ENCODE results near the gene F9. TPM values are rescaled to one million over a fixed set of nuclear protein-coding genes. Genes with fewer than 3 reads are reported as not detected.

The F9 gene
- not detected in 2 replicates for total RNA-seq (2021; fragmentation: NEBNext Ultra II Directional; extraction: Animal tissue kit (Norgen Biotek cat#: 25700))
- not detected in 2 replicates for polyA plus RNA-seq (2011; rRNA removed)
- not detected for polyA plus RNA-seq (2011; cell fraction: cytosol; rRNA removed)
- polyA plus RNA-seq (2011; cell fraction: nucleus; rRNA removed): not detected
- polyA plus RNA-seq (2012, experiment 1 of 2): not detected in 4 replicates
- polyA plus RNA-seq (2012, experiment 2 of 2): not detected
- polyA plus RNA-seq (2013, experiment 1 of 2): not detected
- polyA plus RNA-seq (2013, experiment 2 of 2): not detected
- not detected in 2 replicates for polyA minus RNA-seq (2011; rRNA and poly(A)+ RNA removed)
- polyA minus RNA-seq (2011; cell fraction: cytosol; rRNA and poly(A)+ RNA removed): not detected
- polyA minus RNA-seq (2011; cell fraction: nucleus; rRNA and poly(A)+ RNA removed): not detected
- long read RNA-seq, experiment 1: 0 reads
- long read RNA-seq, experiment 2: 0 reads

GRCh38 chrX:139530550-139530949, at the start of gene F9:
F9 (plus strand) TSS chrX:139530739; CDS start chrX:139530765, 26 bp downstream.
- Histone ChIP-seq H2AK5ac (ENCODE audit: low read depth, low read length) (no peak within 1 kb of the TSS), H2BK20ac (ENCODE audit: low read length) (no peak within 1 kb of the TSS), H3K79me2 (ENCODE audit: control insufficient read depth in 1 of 2, insufficient read depth in 2 of 2, low read length in 2 of 2) (no peaks in the 10 kb centered on the region), H2BK15ac (ENCODE audit: low read length) (no peak within 1 kb of the TSS), H3K23me2 (ENCODE audit: low read depth, low read length) (no peaks in the 10 kb centered on the region), H4K5ac (ENCODE audit: insufficient read length, low read depth, low read length) (no peak within 1 kb of the TSS), H3K4me2 (ENCODE audit: insufficient read depth in 1 of 2, low read depth in 2 of 2, low read length in 2 of 2) (no peak within 1 kb of the TSS), H3K14ac (ENCODE audit: insufficient read length) (no peak within 1 kb of the TSS), H3K9me3 (ENCODE audit: insufficient read depth in 2 of 2, low read depth in 1 of 2, low read length in 1 of 2) (no peaks in the 10 kb centered on the region), H2BK5ac (ENCODE audit: low read depth, low read length) (no peak within 1 kb of the TSS), H4K8ac (ENCODE audit: extremely low read depth, insufficient read depth, low read length) (no peak within 1 kb of the TSS), H3K4me3 (ENCODE audit: extremely low read depth in 1 of 4, insufficient read depth in 2 of 4, low read depth in 3 of 4, low read length in 4 of 4) (no peak within 1 kb of the TSS), H2BK12ac (ENCODE audit: low read depth, low read length) (no peak within 1 kb of the TSS), H3K36me3 (ENCODE audit: control insufficient read depth in 2 of 4, insufficient read depth in 4 of 4, low read length in 3 of 4) (no peaks in the 10 kb centered on the region), H3K27ac (ENCODE audit: low read depth, low read length) (no peak within 1 kb of the TSS), H3K23ac (ENCODE audit: insufficient read length) (no peak within 1 kb of the TSS), H3K9ac (replicated peaks in 1 of 4; ENCODE audit: extremely low read depth in 1 of 4, low read depth in 3 of 4, low read length in 3 of 4) (no peak within 1 kb of the TSS), H3K18ac (ENCODE audit: extremely low read depth, low read length) (no peak within 1 kb of the TSS), H3K79me1 (ENCODE audit: low read depth, low read length) (no peaks in the 10 kb centered on the region), H4K91ac (replicated peaks; ENCODE audit: insufficient read length, low read length) (no peak within 1 kb of the TSS), H3K4me1 (replicated peaks in 1 of 4; ENCODE audit: control insufficient read depth in 3 of 4, insufficient read depth in 4 of 4, low read length in 3 of 4) (no peaks in the 10 kb centered on the region), H2BK120ac (replicated peaks; ENCODE audit: low read depth, low read length) (no peak within 1 kb of the TSS), H4K20me1 (replicated peaks in 1 of 2; ENCODE audit: control insufficient read depth in 1 of 2, insufficient read depth in 2 of 2, low read length in 2 of 2) (no peaks in the 10 kb centered on the region), H3K4ac (replicated peaks; ENCODE audit: insufficient read length, low read depth, low read length) (no peak within 1 kb of the TSS), H3K56ac (replicated peaks; ENCODE audit: insufficient read length, low read depth, low read length) (no peak within 1 kb of the TSS), H3K27me3 (replicated peaks in 1 of 4; ENCODE audit: control insufficient read depth in 3 of 4, extremely low read depth in 1 of 4, insufficient read depth in 3 of 4, low read length in 3 of 4) (no peaks in the 10 kb centered on the region), H2AFZ (ENCODE audit: low read length) (no peak within 1 kb of the TSS)
- ChIA-PET POLR2A (ENCODE audit: partially characterized antibody) (no interaction called here), CTCF (ENCODE audit: partially characterized antibody) (no interaction called here)
- FAIRE-seq (no peak), DNase-seq (ENCODE audit: low read depth in 1 of 2, low spot score in 2 of 2) (no peak)
- WGBS, 2 experiments (ENCODE audit: extremely low coverage in 1 of 2, insufficient coverage in 1 of 2, insufficient read length in 1 of 2, insufficient replicate concordance in 2 of 2, low coverage in 1 of 2, low lambda C conversion rate in 2 of 2, missing lambda C conversion rate in 1 of 2): 87% methylated on average over 4 of the region's 4 CpGs; no CpG with 5 or more reads in 1 of the 2 experiments
- no peak for TF ChIP-seq CBX8 (IDR thresholded peaks at IDR 0.05; ENCODE audit: borderline replicate concordance, low read depth, low read length)
- no peak for TF ChIP-seq RNF2 (IDR thresholded peaks at IDR 0.05; ENCODE audit: borderline replicate concordance, low read depth, low read length, missing control alignments, poor library complexity, severe bottlenecking)
- no peak for TF ChIP-seq CHD1 (IDR thresholded peaks at IDR 0.05; ENCODE audit: low read depth, low read length)
- no peak for TF ChIP-seq KDM1A (IDR thresholded peaks at IDR 0.05; ENCODE audit: borderline replicate concordance, low read length)
- TF ChIP-seq ATF2 (IDR thresholded peaks at IDR 0.05; ENCODE audit: low read length): no peak
- no peak for TF ChIP-seq PHF8 (conservative IDR thresholded peaks at IDR 0.05; ENCODE audit: low read depth, low read length)
- TF ChIP-seq POLR2A (IDR thresholded peaks at IDR 0.05; ENCODE audit: control extremely low read depth in 1 of 2, low read depth in 2 of 2, low read length in 2 of 2): no peak
- TF ChIP-seq EZH2 (IDR thresholded peaks at IDR 0.05; ENCODE audit: low read depth, low read length, severe bottlenecking): no peak
- no peak for TF ChIP-seq ATF3 (IDR thresholded peaks at IDR 0.05; ENCODE audit: insufficient read depth, low read depth, low read length)

Measured in H1 (cell line).